Osteoblast (primary cell): ENCODE data around the gene KYNU. TPM values are rescaled to one million over a fixed set of nuclear protein-coding genes. Genes with fewer than 3 reads are reported as not detected.

Experiments used
- DNase-seq: peaks from one replicate; pipeline ENCODE4 v3.0.0; 2011; ENCODE audit warnings: low spot score, mixed read lengths; ENCODE audit not compliant: insufficient read length; ENCODE audit errors: missing footprints
- H2AFZ ChIP-seq: 2 replicates; pipeline ENCODE4 v1.6.0; 2011; ENCODE audit warnings: mild to moderate bottlenecking, low read length
- H3K27ac ChIP-seq: 2 replicates; pipeline ENCODE4 v1.5.1; 2011; ENCODE audit warnings: mild to moderate bottlenecking, low read depth, low read length, moderate library complexity
- H3K27me3 ChIP-seq: 2 replicates; pipeline ENCODE4 v1.6.0; 2012; ENCODE audit warnings: mild to moderate bottlenecking, control low read depth, inconsistent platforms, low read length, moderate library complexity; ENCODE audit not compliant: insufficient read depth
- H3K36me3 ChIP-seq: 2 replicates; pipeline ENCODE4 v1.5.1; 2011; ENCODE audit warnings: mild to moderate bottlenecking, low read length, control low read depth, moderate library complexity; ENCODE audit not compliant: insufficient read depth
- H3K4me1 ChIP-seq: 2 replicates; pipeline ENCODE4 v1.5.1; 2011; ENCODE audit warnings: mild to moderate bottlenecking, low read length, control low read depth, moderate library complexity; ENCODE audit not compliant: insufficient read depth
- H3K4me2 ChIP-seq: 2 replicates; pipeline ENCODE4 v1.6.0; 2011; ENCODE audit warnings: mild to moderate bottlenecking, low read length; ENCODE audit not compliant: insufficient read depth
- H3K4me3 ChIP-seq: fragments of 200-600 bp; sonication (generic); 3 replicates; pipeline ENCODE4 v1.5.1; 2012; ENCODE audit warnings: mild to moderate bottlenecking, low read length, inconsistent platforms; ENCODE audit not compliant: insufficient read depth
- H3K79me2 ChIP-seq: 2 replicates; pipeline ENCODE4 v1.6.0; 2012; ENCODE audit warnings: mild to moderate bottlenecking, low read length, control low read depth, inconsistent platforms; ENCODE audit not compliant: insufficient read depth
- H3K9me3 ChIP-seq: 2 replicates; pipeline ENCODE4 v1.5.1; 2011; ENCODE audit warnings: low read depth, low read length, control low read depth
- H4K20me1 ChIP-seq: 2 replicates; pipeline ENCODE4 v1.6.0; 2012; ENCODE audit warnings: mild to moderate bottlenecking, low read length, control low read depth; ENCODE audit not compliant: insufficient read depth
- total RNA-seq: library from RNA; depleted of rRNA; stranded (reverse); fragments of >200 nt; gene quantifications from 2 replicates; pipeline ENCODE4 v1.2.3, GENCODE V29; 2012
- TF ChIP-seq, protein P1 (sequence below): IDR thresholded peaks from 2 replicates; pipeline ENCODE4 v1.5.1; 2011; ENCODE audit warnings: mild to moderate bottlenecking, low read depth, low read length, moderate library complexity; ENCODE audit errors: extremely low read depth

The KYNU gene
- total RNA-seq, 1 donor = 10.9 TPM

DNA sequence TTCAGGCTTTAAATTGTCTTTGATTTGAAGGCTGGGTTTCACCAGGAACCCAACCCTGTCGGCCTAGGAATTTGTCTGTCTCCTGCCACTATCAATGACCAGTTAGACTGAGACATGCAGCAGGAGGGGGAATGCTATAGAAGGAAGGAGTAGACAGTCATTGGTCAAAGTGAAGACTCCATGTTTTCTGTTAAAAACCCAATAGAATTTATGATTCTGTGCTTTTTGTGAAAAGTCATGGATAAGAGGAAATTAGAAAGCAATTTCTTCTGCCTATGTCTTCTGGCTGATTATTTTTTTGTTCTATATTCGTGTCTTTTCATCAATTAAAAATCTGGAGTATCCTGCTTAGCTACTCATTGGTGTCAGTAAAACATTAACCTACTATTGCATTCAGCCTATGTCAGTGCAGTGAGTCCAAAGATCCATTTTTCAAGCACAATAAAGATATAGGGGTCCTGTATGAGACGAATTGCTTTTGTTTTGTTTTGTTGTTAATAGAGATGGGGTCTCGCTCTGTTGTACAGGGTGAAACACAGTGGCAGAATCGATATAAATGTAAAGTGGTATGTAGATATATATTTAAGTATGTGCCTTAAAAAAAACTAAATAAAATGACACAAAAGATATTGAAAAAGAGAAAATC, 7.9 kb upstream of the KYNU start:
- H2AFZ ChIP-seq = no peak overlapping the region
- no peaks in the 10 kb centered on the region for H3K79me2 ChIP-seq
- H3K36me3 ChIP-seq = no peaks in the 10 kb centered on the region
- DNase-seq = no peak
- H3K4me1 ChIP-seq = peaks cover 20% of the 10 kb centered on the region
- no peaks in the 10 kb centered on the region for H3K9me3 ChIP-seq
- no peak overlapping the region for H3K27ac ChIP-seq
- H4K20me1 ChIP-seq = no peaks in the 10 kb centered on the region
- H3K4me2 ChIP-seq = no peak overlapping the region
- H3K4me3 ChIP-seq = no peak overlapping the region
- H3K27me3 ChIP-seq = no peaks in the 10 kb centered on the region
- TF ChIP-seq, protein P1, sequence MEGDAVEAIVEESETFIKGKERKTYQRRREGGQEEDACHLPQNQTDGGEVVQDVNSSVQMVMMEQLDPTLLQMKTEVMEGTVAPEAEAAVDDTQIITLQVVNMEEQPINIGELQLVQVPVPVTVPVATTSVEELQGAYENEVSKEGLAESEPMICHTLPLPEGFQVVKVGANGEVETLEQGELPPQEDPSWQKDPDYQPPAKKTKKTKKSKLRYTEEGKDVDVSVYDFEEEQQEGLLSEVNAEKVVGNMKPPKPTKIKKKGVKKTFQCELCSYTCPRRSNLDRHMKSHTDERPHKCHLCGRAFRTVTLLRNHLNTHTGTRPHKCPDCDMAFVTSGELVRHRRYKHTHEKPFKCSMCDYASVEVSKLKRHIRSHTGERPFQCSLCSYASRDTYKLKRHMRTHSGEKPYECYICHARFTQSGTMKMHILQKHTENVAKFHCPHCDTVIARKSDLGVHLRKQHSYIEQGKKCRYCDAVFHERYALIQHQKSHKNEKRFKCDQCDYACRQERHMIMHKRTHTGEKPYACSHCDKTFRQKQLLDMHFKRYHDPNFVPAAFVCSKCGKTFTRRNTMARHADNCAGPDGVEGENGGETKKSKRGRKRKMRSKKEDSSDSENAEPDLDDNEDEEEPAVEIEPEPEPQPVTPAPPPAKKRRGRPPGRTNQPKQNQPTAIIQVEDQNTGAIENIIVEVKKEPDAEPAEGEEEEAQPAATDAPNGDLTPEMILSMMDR = no peak

DNA sequence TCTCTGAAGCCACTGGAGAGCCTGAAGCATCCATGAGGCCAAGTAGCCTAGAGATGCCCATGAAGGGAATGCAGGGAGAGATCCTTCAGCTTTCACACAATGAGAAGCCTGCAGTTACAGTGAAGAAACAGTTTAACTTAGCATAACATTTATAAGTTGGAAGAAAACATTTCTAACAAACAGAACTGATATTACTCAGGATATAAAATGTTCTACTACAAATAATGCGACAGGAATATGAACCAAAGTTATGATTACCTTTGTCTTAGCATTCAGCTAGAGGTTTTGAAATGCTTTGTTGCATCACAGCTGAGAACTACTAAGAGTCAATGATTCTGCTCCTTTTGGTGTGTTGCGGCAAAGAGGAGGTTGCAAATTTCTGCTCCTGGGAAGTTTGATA, 6.9 kb upstream of the KYNU start:
- peak overlapping the region; percentile 56 for H2AFZ ChIP-seq
- no peaks in the 10 kb centered on the region for H3K36me3 ChIP-seq
- no peaks in the 10 kb centered on the region for H3K27me3 ChIP-seq
- no peaks in the 10 kb centered on the region for H3K79me2 ChIP-seq
- H3K4me3 ChIP-seq = no peak overlapping the region
- TF ChIP-seq, protein P1 = no peak
- H3K4me2 ChIP-seq = no peak overlapping the region
- no peak for DNase-seq
- H3K4me1 ChIP-seq = peaks cover 29% of the 10 kb centered on the region
- no peaks in the 10 kb centered on the region for H4K20me1 ChIP-seq
- H3K27ac ChIP-seq = no peak overlapping the region
- no peaks in the 10 kb centered on the region for H3K9me3 ChIP-seq

DNA sequence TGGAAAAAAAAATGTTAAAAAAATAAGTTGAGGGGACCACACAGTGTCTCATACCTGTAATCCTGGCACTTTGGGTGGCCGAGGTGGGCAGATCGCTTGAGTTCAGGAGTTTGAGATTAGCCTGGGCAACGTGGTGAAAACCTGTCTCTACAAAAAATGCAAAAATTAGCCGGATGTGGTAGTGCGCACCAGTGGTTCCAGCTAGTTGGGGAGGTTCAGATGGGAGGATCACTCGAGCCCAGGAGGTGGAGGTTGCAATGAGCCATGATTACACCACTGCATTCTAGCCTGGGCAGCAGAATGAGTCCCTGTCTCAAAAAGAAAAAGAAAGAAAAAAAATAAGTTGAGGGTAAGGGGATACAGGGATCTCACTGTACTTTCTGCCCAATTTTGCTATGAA, 6.1 kb upstream of the KYNU start:
- H3K79me2 ChIP-seq = no peaks in the 10 kb centered on the region
- H3K4me2 ChIP-seq = no peak overlapping the region
- no peaks in the 10 kb centered on the region for H3K36me3 ChIP-seq
- H3K27ac ChIP-seq = no peak overlapping the region
- no peaks in the 10 kb centered on the region for H4K20me1 ChIP-seq
- peaks cover 35% of the 10 kb centered on the region for H3K4me1 ChIP-seq
- no peak overlapping the region for H3K4me3 ChIP-seq
- H2AFZ ChIP-seq = no peak overlapping the region
- no peaks in the 10 kb centered on the region for H3K27me3 ChIP-seq
- no peaks in the 10 kb centered on the region for H3K9me3 ChIP-seq
- TF ChIP-seq, protein P1 = no peak
- DNase-seq = no peak

DNA sequence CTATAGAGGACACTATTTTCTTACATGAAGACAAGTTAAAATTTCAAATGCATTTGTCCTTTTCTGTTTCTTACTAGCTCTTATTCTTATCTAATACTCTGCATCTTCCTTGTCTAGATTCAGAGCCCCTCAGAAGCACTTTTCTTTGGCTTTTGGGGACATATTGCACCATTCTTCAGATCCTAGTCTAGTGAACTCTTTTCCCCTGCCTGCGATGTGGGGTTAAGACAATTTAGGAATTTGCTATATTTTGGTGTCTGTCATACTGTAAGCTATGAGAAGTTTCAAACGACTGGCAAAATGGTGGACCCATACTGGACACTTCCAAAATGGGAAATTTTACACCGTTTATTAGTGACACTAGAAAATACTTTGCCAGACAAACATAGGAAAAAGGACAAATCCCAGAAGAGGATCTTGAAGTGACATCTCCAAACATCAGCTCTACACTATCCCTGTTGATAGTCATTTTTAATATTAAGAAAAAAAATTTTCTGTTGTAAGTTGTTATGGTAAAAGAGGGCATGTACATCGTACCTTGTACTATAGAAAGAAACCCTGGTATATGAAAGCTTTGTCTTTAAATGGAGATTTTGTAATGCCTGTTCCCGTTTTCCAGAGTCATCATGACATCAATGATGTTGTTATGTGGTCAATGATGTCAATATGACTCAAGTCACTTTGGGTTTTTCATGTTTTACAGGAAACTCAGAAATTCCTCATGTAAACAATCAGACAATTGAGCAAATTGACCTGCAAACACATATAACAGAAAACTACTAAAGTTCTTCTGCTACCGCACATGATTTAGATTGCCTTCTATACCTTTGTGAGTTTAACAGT, 4.4 kb upstream of the KYNU start:
- Histone ChIP-seq H2AFZ (no peak overlapping the region), H4K20me1 (no peaks in the 10 kb centered on the region), H3K4me1 (peaks cover 35% of the 10 kb centered on the region), H3K27me3 (no peaks in the 10 kb centered on the region), H3K79me2 (no peaks in the 10 kb centered on the region), H3K36me3 (no peaks in the 10 kb centered on the region), H3K9me3 (no peaks in the 10 kb centered on the region), H3K4me2 (peak overlapping the region; percentile 58), H3K4me3 (no peak overlapping the region), H3K27ac (peak overlapping the region; percentile 97)
- TF ChIP-seq, protein P1 = no peak
- DNase-seq = no peak
